Panc1 (cell line): ENCODE measurements around the gene SSR2. TPM values are rescaled to one million over a fixed set of nuclear protein-coding genes. Genes with fewer than 3 reads are reported as not detected.
A peak's percentile ranks its signal among the peaks of the same experiment; 100 is the strongest.

ENCODE experiments used
- ATAC-seq: fragments of 200-7000 bp; cut with Tn5 transposase; 2 replicates; pipeline ENCODE4 v1.9.1; 2020; ENCODE audit warnings: mild to moderate bottlenecking, moderate library complexity
- BruUV-seq: library from RNA; stranded (reverse); fragments of 400-500 nt; replicated peaks from 2 replicates; lab custom pipeline; 2021; lab: Mats Ljungman, UMichigan
- CTCF ChIA-PET: fragments of 300-600 bp; sonication (Branson Sonifier 250); formaldehyde crosslinking; loops from one replicate; lab custom pipeline; 2022; ENCODE audit warnings: antibody characterized with exemption; lab: Charles Lee
- POLR2A ChIA-PET: fragments of 300-600 bp; sonication (Branson Sonifier 250); formaldehyde crosslinking; loops from one replicate; lab custom pipeline; 2022; ENCODE audit warnings: antibody characterized with exemption; lab: Charles Lee
- DNase-seq: peaks from one replicate; pipeline ENCODE4 v3.0.0-alpha.2; 2010; ENCODE audit warnings: low read depth, low spot score
- H3K27ac ChIP-seq: 2 replicates; pipeline ENCODE4 v1.5.1; 2011; ENCODE audit warnings: mild to moderate bottlenecking, low read length, inconsistent platforms
- H3K27me3 ChIP-seq: fragments of 200-500 bp; sonication (Bioruptor generic); 2 replicates; pipeline ENCODE4 v1.6.0; 2014; ENCODE audit warnings: low read length, inconsistent platforms; ENCODE audit not compliant: control insufficient read depth, insufficient read depth
- H3K36me3 ChIP-seq: fragments of 200-500 bp; sonication (Bioruptor generic); 2 replicates; pipeline ENCODE4 v1.5.1; 2014; ENCODE audit warnings: inconsistent platforms, mild to moderate bottlenecking, low read length, moderate library complexity; ENCODE audit not compliant: control insufficient read depth, insufficient read depth
- H3K4me1 ChIP-seq: 2 replicates; pipeline ENCODE4 v1.5.1; 2011; ENCODE audit warnings: inconsistent platforms, mild to moderate bottlenecking, low read length, moderate library complexity; ENCODE audit not compliant: control insufficient read depth, insufficient read depth
- H3K4me3 ChIP-seq, 2 experiments: 2 replicates each; pipeline ENCODE4 v1.5.1; 2011 to 2012; ENCODE audit warnings: low read depth in 2 of 2, low read length in 2 of 2, mild to moderate bottlenecking in 2 of 2, inconsistent platforms in 1 of 2, moderate library complexity in 1 of 2
- H3K9me3 ChIP-seq: fragments of 200-500 bp; sonication (Bioruptor generic); 2 replicates; pipeline ENCODE4 v1.5.1; 2014; ENCODE audit warnings: low read depth, mild to moderate bottlenecking, inconsistent platforms, low read length, moderate library complexity; ENCODE audit not compliant: control insufficient read depth, insufficient read depth
- CTCF ChIP-seq: fragments of 450-650 bp; IDR thresholded peaks from 2 replicates; pipeline ENCODE4 v1.5.1; 2017; ENCODE audit warnings: mild to moderate bottlenecking
- POLR2AphosphoS5 ChIP-seq: IDR thresholded peaks from 2 replicates; pipeline ENCODE4 v1.6.1; 2012; ENCODE audit warnings: mild to moderate bottlenecking, low read depth, low read length, moderate library complexity
- REST ChIP-seq, 2 experiments: IDR thresholded peaks; 2 replicates each; pipeline ENCODE4 v1.6.1; 2011 to 2012; ENCODE audit warnings: low read depth in 2 of 2, control low read depth in 1 of 2, low read length in 1 of 2, mild to moderate bottlenecking in 1 of 2, moderate library complexity in 1 of 2; ENCODE audit not compliant: insufficient read depth in 1 of 2
- SIN3A ChIP-seq: IDR thresholded peaks from 2 replicates; pipeline ENCODE4 v1.6.1; 2012; ENCODE audit warnings: low read depth, mild to moderate bottlenecking, low read length, moderate library complexity, borderline replicate concordance; ENCODE audit not compliant: insufficient read depth
- TCF7L2 ChIP-seq: IDR thresholded peaks from 2 replicates; pipeline ENCODE4 v1.6.1; 2011; ENCODE audit warnings: mild to moderate bottlenecking, low read depth, low read length, inconsistent platforms
- in situ Hi-C: cut with HindIII; loops from 2 replicates; pipeline ENCODE4 v1.10.0; 2016; ENCODE audit warnings: low sequenced_read_pairs, low pct_unique_long_range_greater_than_20kb
- intact Hi-C: fragments of 100-400 bp; cut with micrococcal nuclease; formaldehyde crosslinking; loops from one replicate; pipeline ENCODE4 v1.10.0; 2022; ENCODE audit not compliant: unreplicated experiment
- total RNA-seq: library from RNA; stranded (reverse); gene quantifications from one replicate; pipeline ENCODE4 v1.2.1, GENCODE V29; 2021; ENCODE audit not compliant: unreplicated experiment

SSR2 gene
- total RNA-seq, 1 experiment from 2014 or later: 252 TPM

GRCh38 chr1:155990005-155990739 is 30.6 kb downstream of the SSR2 start:
- Histone ChIP-seq H3K4me3 (no peak overlapping the region), H3K27ac (peak overlapping the region; percentile 46; the same call in 1 of the 2 replicates), H3K9me3 (no peaks in the 10 kb centered on the region), H3K27me3 (no peaks in the 10 kb centered on the region), H3K4me1 (peaks cover 2% of the 10 kb centered on the region; the same call in 1 of the 2 replicates), H3K36me3 (no peaks in the 10 kb centered on the region)
- peak; percentile 12 for ATAC-seq
- TF ChIP-seq REST (IDR thresholded peaks at IDR 0.05; ENCODE audit: insufficient read depth in 1 of 2, low read depth in 2 of 2, low read length in 1 of 2) (no peak), TCF7L2 (no peak), SIN3A (no peak), POLR2AphosphoS5 (no peak), CTCF (no peak)
- DNase-seq: no peak
- intact Hi-C loops (no loop called here), in situ Hi-C loops (no loop called here)
- ChIA-PET CTCF (interaction anchor here (0.5 to 2.0 kb wide), 9 partner anchors 10 to 245 kb away, joined by 3 to 16 read pairs (median 4); partner anchors contain the start of gene RXFP4), POLR2A (interaction anchor here (0.6 kb wide), 2 partner anchors 12 to 699 kb away, joined by 3 to 4 read pairs; no protein-coding TSS in a partner anchor)
- no TSS peak for BruUV-seq

- no peaks in the 10 kb centered on the region for H3K9me3 ChIP-seq
- peak; percentile 91 for ATAC-seq
- peak overlapping the region; percentile 46; the same call in 1 of the 2 replicates for H3K27ac ChIP-seq
- POLR2A ChIA-PET: interaction anchor here (0.6 kb wide), 1 partner anchor 700 kb away, joined by 3 read pairs; no protein-coding TSS in a partner anchor
- BruUV-seq: no TSS peak
- CTCF ChIA-PET: interaction anchor here (0.5 to 2.0 kb wide), 8 partner anchors 11 to 244 kb away, joined by 3 to 16 read pairs (median 4); partner anchors contain the start of gene RXFP4
- intact Hi-C loops: loop anchor here (1.0 kb wide), 1 partner anchor 51 kb away; no protein-coding TSS in a partner anchor
- H3K4me1 ChIP-seq: peaks cover 2% of the 10 kb centered on the region; the same call in 1 of the 2 replicates
- 0 out of 2 replicates have a peak, but pooled peaks have one; percentile 29 for TF ChIP-seq POLR2AphosphoS5
- no peak for TF ChIP-seq REST (IDR thresholded peaks at IDR 0.05; ENCODE audit: insufficient read depth in 1 of 2, low read depth in 2 of 2, low read length in 1 of 2)
- peak; percentile 97 for TF ChIP-seq CTCF
- TF ChIP-seq SIN3A: no peak
- H3K36me3 ChIP-seq: no peaks in the 10 kb centered on the region
- in situ Hi-C loops: no loop called here
- peak; percentile 74 for DNase-seq
- no peaks in the 10 kb centered on the region for H3K27me3 ChIP-seq
- H3K4me3 ChIP-seq: no peak overlapping the region
Measured at GRCh38 chr1:155989242-155990004, 31.3 kb downstream of the SSR2 start.
